Activated gamma-delta T cell (primary cell): Measurements from ENCODE around the gene MAGI2.

Source experiments
- DNase-seq: peaks from one replicate; lab custom pipeline; 2025; lab: John Stamatoyannopoulos, UW

MAGI2 gene

GRCh38 chr7:78912781-78913180 lies 540.7 kb downstream of the MAGI2 start:
- no peak for DNase-seq

DNA sequence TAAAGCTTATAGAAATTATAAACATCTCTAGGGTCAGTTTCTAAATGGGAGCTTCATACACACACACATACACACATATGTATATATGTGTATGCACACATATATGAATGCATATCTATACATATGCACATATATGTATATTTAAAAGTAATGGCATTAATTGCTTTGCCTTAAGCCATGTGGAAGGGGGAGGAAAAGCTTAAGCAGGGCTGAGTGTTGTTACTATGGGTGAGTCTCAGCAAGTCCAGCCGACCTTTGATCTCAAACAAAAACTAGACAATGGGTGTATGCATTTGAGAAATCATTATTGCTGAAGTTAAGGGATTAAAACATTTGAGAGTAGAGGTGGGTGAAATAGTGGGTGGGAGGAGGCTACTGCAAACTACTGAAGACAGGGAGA lies 546.7 kb downstream of the MAGI2 start:
- no peak for DNase-seq

GRCh38 chr7:78905436-78905835 lies 548.0 kb downstream of the MAGI2 start:
- DNase-seq, result no peak

- DNase-seq, result no peak
Measured at GRCh38 chr7:78904983-78905382, 548.5 kb downstream of the MAGI2 start.

DNA sequence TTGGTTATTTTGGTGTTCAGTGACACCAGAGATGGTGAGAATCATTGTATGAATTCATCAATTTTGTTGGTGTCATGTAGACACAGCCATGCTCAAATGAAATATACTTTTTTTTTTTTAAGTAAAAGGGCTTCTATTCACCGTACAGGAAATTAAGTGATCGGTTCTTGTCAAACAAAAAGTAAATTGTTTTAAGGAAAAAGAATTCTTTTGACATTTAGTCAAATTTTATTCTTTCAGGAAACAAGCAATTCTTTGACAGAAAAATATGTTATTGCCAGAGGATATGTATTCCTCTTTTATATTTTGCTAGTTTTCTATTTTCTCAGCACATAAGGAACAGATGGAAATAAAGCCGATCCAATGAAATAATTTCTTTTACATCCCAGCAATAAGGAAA lies 551.9 kb downstream of the MAGI2 start:
- no peak for DNase-seq

DNA sequence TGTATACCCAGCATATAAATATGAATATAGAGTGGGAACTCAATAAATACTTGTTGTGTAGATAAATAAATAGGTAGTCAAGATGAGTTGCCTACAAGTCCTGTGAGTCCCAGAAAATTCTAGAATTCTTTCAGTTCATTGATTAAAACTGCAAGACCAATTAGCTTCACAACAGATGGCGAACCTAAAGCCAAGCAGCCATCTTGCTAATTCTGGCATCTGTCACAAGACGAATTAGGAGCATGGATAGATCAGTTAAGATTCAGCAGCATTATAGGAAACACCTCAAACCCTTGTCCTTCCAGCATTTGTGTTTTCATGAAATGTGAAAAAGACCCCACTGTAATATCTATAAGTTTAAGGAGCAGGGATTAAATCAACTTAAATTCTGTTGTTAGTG lies 552.7 kb downstream of the MAGI2 start:
- DNase-seq, result no peak

DNA sequence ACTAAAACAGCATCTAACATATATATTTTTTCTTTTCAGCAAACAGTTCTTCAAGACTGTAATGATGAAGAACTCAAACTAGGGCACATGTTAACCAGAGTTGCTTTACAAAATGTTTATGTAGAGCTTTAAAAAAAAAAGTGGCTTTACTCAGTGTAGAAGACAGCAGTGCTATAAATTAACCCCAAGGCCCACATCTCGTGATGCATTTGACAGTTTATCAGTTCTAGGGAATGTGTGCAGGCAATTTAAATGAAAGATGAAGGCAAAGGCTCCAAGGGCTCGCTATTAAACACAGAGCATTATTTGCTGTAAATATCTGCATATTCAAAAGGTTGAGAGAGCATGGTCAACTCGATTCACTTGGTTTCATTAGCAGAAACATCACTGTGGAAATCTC lies 558.1 kb downstream of the MAGI2 start:
- no peak for DNase-seq

GRCh38 chr7:78879206-78879605 lies 574.3 kb downstream of the MAGI2 start:
- no peak for DNase-seq

GRCh38 chr7:78873117-78873516 lies 580.4 kb downstream of the MAGI2 start:
- DNase-seq, result no peak

- no peak for DNase-seq
Measured at GRCh38 chr7:78864339-78864738, 589.1 kb downstream of the MAGI2 start.

GRCh38 chr7:78863281-78863680 lies 590.2 kb downstream of the MAGI2 start:
- DNase-seq, result no peak

DNA sequence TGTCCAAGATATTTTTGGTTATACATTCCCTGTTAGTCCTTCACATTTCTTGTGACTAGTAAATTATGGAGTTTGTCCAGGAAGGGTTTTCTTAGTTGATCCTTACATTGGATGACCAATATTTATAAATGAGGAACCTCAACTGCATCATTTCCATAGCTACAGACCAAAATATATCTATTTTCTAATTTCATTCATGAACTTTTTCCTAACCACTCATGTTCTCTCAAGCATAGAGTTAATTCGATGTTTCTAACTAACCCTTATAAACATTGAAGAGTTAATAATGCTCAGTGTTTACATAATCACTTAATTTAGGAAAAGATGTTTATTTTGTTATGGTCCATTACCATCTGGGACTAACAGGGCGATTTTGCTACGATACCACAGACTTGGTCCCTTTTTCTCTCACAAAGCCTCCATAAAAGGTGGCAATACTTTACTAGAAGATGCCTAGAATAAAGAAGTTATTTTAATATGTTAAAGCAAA lies 591.0 kb downstream of the MAGI2 start:
- no peak for DNase-seq

DNA sequence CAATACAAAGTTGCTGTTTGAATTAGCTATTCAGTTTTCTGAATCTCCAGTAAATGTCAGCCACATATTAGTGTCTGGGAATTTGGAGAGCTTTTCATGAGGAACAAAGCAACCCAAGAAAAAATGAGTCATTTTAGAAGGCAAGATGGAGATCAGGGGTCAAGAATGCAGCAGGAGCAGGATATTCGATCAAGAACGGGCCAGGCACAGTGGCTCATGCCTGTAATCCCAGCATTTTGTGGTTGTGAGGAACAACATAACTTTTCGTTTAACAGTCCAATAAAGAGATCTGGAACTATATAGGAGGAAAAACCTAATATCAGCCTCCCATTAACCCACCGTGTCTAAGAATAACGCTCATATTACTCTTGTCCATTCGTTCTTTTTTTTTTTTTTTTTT lies 600.5 kb downstream of the MAGI2 start:
- DNase-seq, result no peak

DNA sequence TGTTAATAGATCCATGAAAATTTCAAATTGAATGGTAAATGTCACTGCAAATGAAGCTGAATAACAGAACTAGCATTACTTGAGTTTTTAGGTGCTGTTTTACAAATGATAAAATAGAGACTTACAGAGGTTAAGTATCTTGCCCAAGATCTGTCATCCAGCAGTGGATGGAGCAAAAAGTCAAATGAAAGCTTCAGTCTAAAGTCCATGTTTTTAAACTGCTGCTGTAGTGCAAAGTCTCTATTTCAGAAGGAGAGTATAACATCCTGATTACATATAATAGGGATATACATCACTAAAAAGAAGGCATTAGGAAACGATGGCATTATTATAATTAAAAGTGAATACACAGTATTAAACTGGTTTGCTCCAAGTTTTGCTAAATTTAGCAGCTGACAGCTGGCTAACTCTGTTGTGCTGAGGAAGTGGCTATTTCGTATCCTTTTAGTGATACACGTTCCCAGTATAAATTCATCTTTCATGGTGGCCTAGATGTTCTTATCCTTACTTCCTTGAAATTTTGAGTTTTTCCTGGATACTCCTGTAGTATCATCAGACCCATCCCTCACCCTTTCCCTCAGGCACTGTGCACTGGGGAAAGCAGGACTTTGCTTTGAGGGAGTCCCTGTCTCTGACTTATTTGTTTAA lies 603.2 kb downstream of the MAGI2 start:
- no peak for DNase-seq

- DNase-seq, result no peak
Measured at GRCh38 chr7:78845155-78845554, 608.3 kb downstream of the MAGI2 start.

- DNase-seq, result no peak
Measured at GRCh38 chr7:78842068-78842467, 611.4 kb downstream of the MAGI2 start.

DNA sequence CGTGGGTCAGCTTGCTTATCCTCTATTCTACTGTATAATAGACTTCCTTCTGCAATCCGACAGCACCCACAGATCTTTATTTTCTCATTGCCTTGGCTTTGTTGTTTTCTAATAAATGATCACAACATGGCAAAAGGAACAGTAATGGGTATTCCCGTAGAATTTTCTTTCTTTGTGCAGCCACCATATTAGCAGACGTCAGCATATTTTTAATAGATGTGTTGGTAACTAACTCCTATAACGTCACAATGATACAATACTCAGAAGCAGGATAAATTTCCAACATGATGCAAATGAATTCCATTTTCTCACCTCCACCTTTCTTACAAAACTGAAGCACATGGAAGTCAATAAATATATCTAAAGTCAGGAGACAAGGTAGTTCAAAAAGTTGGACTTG lies 617.6 kb downstream of the MAGI2 start:
- no peak for DNase-seq

- DNase-seq, result no peak
Measured at GRCh38 chr7:78828317-78828716, 625.1 kb downstream of the MAGI2 start.

- no peak for DNase-seq
Measured at GRCh38 chr7:78803501-78804127, 649.9 kb downstream of the MAGI2 start.

DNA sequence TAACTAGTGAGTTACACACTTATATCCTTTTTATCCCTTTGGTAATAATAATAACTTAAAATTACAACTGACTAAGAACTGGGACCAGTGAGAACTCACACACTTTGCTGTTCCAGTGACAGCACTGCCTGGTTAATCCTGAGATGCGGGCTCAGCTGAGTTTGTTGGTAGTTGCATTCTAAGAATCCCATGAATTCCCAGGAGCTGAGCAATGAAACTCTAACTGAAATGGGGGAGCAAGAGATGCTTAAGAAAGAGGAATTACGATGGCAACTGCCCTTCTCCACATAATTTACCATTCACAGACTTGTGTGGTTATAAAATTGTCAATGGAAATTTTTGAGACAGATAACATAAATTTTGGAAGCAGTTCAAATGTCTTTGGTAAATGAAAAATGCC lies 659.4 kb downstream of the MAGI2 start:
- DNase-seq, result no peak

GRCh38 chr7:78792624-78793023 lies 660.8 kb downstream of the MAGI2 start:
- DNase-seq, result no peak

GRCh38 chr7:78792006-78792405 lies 661.5 kb downstream of the MAGI2 start:
- no peak for DNase-seq

DNA sequence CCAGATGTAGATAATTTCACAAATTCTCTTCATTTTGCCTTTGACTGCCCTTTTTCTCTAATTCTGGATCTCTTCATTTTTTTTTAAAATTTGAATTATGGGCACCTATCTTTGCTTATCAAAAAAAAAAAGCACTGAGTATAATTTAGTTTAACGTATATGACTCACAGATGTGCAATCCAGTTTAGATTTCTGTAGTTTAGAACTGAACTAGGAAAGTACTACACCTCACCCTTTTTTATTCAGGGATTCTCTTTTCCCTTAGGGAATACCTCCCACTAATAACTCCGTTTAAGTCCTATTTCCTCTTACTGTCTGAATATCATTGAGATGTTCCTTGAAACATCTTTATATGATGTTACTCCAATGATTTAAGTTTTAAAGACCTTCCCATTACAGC lies 665.0 kb downstream of the MAGI2 start:
- no peak for DNase-seq

- no peak for DNase-seq
Measured at GRCh38 chr7:78787854-78788253, 665.6 kb downstream of the MAGI2 start.
